WERI-Rb-1 (cell line): ENCODE measurements around the gene CDC42BPB.

Experiments
- DNase-seq: peaks from one replicate; pipeline ENCODE4 v3.0.0-alpha.2; 2020
- H3K27ac ChIP-seq: fragments of 250-450 bp; sonication (Bioruptor Pico); 2 replicates; pipeline ENCODE4 v1.5.1; 2020; ENCODE audit warnings: mild to moderate bottlenecking, moderate library complexity
- H3K27me3 ChIP-seq: fragments of 250-450 bp; sonication (Bioruptor Pico); 2 replicates; pipeline ENCODE4 v1.5.1; 2021; ENCODE audit warnings: mild to moderate bottlenecking, low read depth, moderate library complexity; ENCODE audit not compliant: insufficient read depth, severe bottlenecking
- H3K36me3 ChIP-seq: fragments of 250-450 bp; sonication (Bioruptor Pico); 2 replicates; pipeline ENCODE4 v1.5.1; 2020; ENCODE audit warnings: mild to moderate bottlenecking, moderate library complexity
- H3K4me3 ChIP-seq: 2 replicates; pipeline ENCODE4 v1.5.1; 2011; ENCODE audit warnings: low read depth, mild to moderate bottlenecking, control low read depth, low read length
- H3K9me3 ChIP-seq: fragments of 250-450 bp; sonication (Bioruptor Pico); 2 replicates; pipeline ENCODE4 v1.5.1; 2021; ENCODE audit warnings: mild to moderate bottlenecking, moderate library complexity; ENCODE audit not compliant: severe bottlenecking
- CTCF ChIP-seq: IDR thresholded peaks from 2 replicates; pipeline ENCODE4 v1.5.1; 2011; ENCODE audit warnings: low read depth, mild to moderate bottlenecking, control low read depth, inconsistent platforms, low read length

Gene CDC42BPB

DNA sequence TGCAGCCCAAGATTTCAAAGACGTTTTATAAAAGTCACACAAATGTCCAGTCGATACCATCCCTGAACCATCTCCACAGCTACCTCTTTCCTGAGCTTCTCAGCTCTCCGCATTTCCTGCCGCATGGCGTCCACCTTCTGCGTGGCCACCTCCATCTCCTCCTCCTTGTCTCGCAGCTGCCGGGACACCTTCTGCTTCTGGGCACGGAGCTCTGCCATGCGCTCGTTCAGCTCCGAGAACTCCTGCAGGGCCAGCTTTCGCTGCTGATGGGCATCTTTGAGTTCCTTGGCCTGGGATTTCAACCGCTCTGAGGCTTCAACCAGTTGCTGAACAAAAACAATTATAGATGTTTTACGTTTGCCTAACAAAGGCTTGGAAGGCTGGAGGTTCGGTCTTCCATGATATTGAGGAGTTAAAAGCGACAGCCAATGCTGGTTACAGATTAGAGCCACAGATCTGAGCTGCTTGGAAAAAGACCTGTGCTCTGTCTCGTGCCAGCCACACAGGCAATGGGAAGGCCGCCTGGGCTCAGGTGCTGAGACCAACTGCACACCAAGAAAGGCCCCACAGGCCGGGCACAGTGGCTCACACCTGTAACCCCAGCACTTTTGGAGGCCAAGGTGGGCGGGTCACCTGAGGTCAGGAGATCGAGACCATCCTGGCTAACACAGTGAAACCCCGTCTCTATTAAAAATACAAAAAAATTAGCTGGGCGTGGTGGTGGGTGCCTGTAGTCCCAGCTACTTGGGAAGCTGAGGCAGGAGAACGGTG is 85.3 kb downstream of the CDC42BPB start:
- Histone ChIP-seq H3K4me3 (no peak overlapping the region), H3K9me3 (no peaks in the 10 kb centered on the region), H3K36me3 (peaks cover 90% of the 10 kb centered on the region), H3K27ac (no peak overlapping the region), H3K27me3 (no peaks in the 10 kb centered on the region)
- TF ChIP-seq CTCF, result no peak
- DNase-seq, result no peak

GRCh38 chr14:102971314-102971713 is 86.0 kb downstream of the CDC42BPB start:
- H3K4me3 ChIP-seq, result no peak overlapping the region

DNA sequence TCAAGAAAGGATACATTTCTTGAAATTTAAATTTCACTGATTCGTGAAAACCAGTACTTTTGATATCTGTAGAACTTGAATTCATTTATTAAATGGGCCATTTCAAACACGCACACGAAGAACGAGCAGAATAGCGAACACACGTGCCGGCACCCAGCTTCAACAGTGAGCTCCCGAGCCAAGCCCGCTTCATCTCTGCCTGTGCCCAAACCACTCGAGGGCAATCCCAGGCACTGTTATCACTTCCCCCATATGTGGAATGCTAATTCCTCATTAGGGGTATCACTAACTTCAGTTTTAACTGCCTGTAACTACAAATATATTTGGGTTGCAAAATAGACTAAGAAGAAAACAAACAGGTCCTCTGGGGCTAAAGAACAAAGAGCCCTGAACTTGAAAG is 86.9 kb downstream of the CDC42BPB start:
- H3K27me3 ChIP-seq, result no peaks in the 10 kb centered on the region
- no peak overlapping the region for H3K27ac ChIP-seq
- DNase-seq, result no peak
- peaks cover 90% of the 10 kb centered on the region for H3K36me3 ChIP-seq
- TF ChIP-seq CTCF, result no peak
- H3K9me3 ChIP-seq, result no peaks in the 10 kb centered on the region
- no peak overlapping the region for H3K4me3 ChIP-seq

More at GRCh38 chr14:102971314-102971713, 86.0 kb downstream of the CDC42BPB start:
- TF ChIP-seq CTCF, result no peak
- Histone ChIP-seq H3K36me3 (peaks cover 90% of the 10 kb centered on the region), H3K9me3 (no peaks in the 10 kb centered on the region), H3K27ac (no peak overlapping the region), H3K27me3 (no peaks in the 10 kb centered on the region)
- DNase-seq, result no peak

DNA sequence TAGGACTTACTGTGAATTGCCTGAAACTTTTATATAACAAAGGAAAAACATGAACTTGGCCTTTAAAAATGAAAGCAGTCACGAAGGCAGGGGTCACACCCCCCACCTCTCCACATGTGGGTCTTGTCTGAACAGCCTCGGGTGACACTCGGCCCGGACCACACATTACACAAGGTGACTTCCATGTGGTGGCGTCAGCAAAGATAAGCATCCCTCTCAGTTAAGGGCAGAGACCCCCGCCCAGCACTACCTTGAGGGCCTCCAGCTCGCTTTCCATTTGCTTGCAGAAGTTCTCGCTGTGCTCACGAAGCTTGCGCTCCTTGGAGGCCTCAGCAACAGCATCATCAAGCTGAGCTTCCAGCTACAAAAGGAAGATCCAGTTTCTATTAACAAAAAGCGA is 87.4 kb downstream of the CDC42BPB start:
- Histone ChIP-seq H3K9me3 (no peaks in the 10 kb centered on the region), H3K27ac (no peak overlapping the region), H3K27me3 (no peaks in the 10 kb centered on the region), H3K36me3 (peaks cover 88% of the 10 kb centered on the region), H3K4me3 (no peak overlapping the region)
- no peak for TF ChIP-seq CTCF
- no peak for DNase-seq

GRCh38 chr14:102969060-102969791 is 88.1 kb downstream of the CDC42BPB start:
- TF ChIP-seq CTCF, result no peak
- Histone ChIP-seq H3K27ac (no peak overlapping the region), H3K4me3 (no peak overlapping the region), H3K9me3 (no peaks in the 10 kb centered on the region), H3K36me3 (peaks cover 90% of the 10 kb centered on the region), H3K27me3 (no peaks in the 10 kb centered on the region)
- DNase-seq, result no peak
